Calu3 (cell line): ENCODE data around the gene SPSB2. TPM values are rescaled to one million over a fixed set of nuclear protein-coding genes. Genes with fewer than 3 reads are reported as not detected.
"Not testable (repeated sequence)": the region's sequence is repeated elsewhere in the genome, so short reads cannot be mapped to it uniquely, and the experiment has no call there.

Source experiments
- BruUV-seq: library from RNA; stranded (reverse); fragments of 400-500 nt; replicated peaks from 2 replicates; lab custom pipeline; 2021; lab: Mats Ljungman, UMichigan
- CTCF ChIA-PET: fragments of 300-600 bp; sonication (Branson Sonifier 250); formaldehyde crosslinking; loops from one replicate; lab custom pipeline; 2022; ENCODE audit warnings: antibody characterized with exemption; lab: Charles Lee
- DNase-seq: peaks from one replicate; pipeline ENCODE4 v3.0.0; 2022
- H3K27ac Mint-ChIP-seq: one replicate; pipeline ENCODE4 v1.8.0; 2022; ENCODE audit warnings: mixed read lengths; ENCODE audit not compliant: unreplicated experiment
- H3K27me3 Mint-ChIP-seq: one replicate; pipeline ENCODE4 v1.8.0; 2022; ENCODE audit warnings: mixed read lengths; ENCODE audit not compliant: unreplicated experiment
- H3K36me3 Mint-ChIP-seq: one replicate; pipeline ENCODE4 v1.8.0; 2022; ENCODE audit warnings: mild to moderate bottlenecking, moderate library complexity, mixed read lengths; ENCODE audit not compliant: insufficient read depth, unreplicated experiment
- H3K4me1 Mint-ChIP-seq: one replicate; pipeline ENCODE4 v1.8.0; 2022; ENCODE audit warnings: mild to moderate bottlenecking, low read depth, mixed read lengths; ENCODE audit not compliant: unreplicated experiment
- H3K4me3 Mint-ChIP-seq: one replicate; pipeline ENCODE4 v1.8.0; 2022; ENCODE audit warnings: mild to moderate bottlenecking, low read depth, moderate library complexity, mixed read lengths; ENCODE audit not compliant: unreplicated experiment
- H3K9me3 Mint-ChIP-seq: one replicate; pipeline ENCODE4 v1.8.0; 2022; ENCODE audit warnings: low read depth, mixed read lengths; ENCODE audit not compliant: unreplicated experiment
- CTCF ChIP-seq: fragments of 200-600 bp; IDR thresholded peaks from one replicate; pipeline ENCODE4 v1.8.0; 2022; ENCODE audit warnings: antibody characterized with exemption; ENCODE audit not compliant: unreplicated experiment
- intact Hi-C: fragments of 100-400 bp; cut with micrococcal nuclease; formaldehyde crosslinking; loops from one replicate; pipeline ENCODE4 v1.10.0; 2022; ENCODE audit not compliant: unreplicated experiment
- total RNA-seq: library from RNA; stranded (reverse); gene quantifications from 2 replicates; pipeline ENCODE4 v1.2.3, GENCODE V29; 2022

Gene SPSB2
- total RNA-seq, 1 experiment from 2014 or later, result 18.0 TPM

- no peaks in the 10 kb centered on the region for H3K9me3 Mint-ChIP-seq
- intact Hi-C loops, result no loop called here
- peaks cover 9% of the 10 kb centered on the region for H3K4me1 Mint-ChIP-seq
- no peaks in the 10 kb centered on the region for H3K27me3 Mint-ChIP-seq
- peaks cover 17% of the 10 kb centered on the region for H3K36me3 Mint-ChIP-seq
- no peak overlapping the region for H3K27ac Mint-ChIP-seq
- no TSS peak for BruUV-seq
- no peak for DNase-seq
- no peak overlapping the region for H3K4me3 Mint-ChIP-seq
- CTCF ChIA-PET, result no interaction called here
- TF ChIP-seq CTCF, result no peak
These were observed 21.2 kb upstream of the SPSB2 start for GRCh38 chr12:6894321-6894720.

GRCh38 chr12:6892683-6893082 lies 19.6 kb upstream of the SPSB2 start:
- H3K36me3 Mint-ChIP-seq, result peaks cover 17% of the 10 kb centered on the region
- intact Hi-C loops, H3K4me1 Mint-ChIP-seq, H3K27me3 Mint-ChIP-seq, H3K27ac Mint-ChIP-seq, DNase-seq, H3K9me3 Mint-ChIP-seq, BruUV-seq, H3K4me3 Mint-ChIP-seq, CTCF ChIA-PET: not testable (repeated sequence)

- CTCF ChIA-PET, result interaction anchor here (0.6 to 1.6 kb wide), 9 partner anchors 9 to 139 kb away, joined by 3 to 31 read pairs (median 4); partner anchors contain the start of genes C12orf57, LRRC23, MLF2 and RNU7-1
- TF ChIP-seq CTCF, result no peak
- DNase-seq, result no peak
- H3K27me3 Mint-ChIP-seq, result no peaks in the 10 kb centered on the region
- intact Hi-C loops, result loop anchor here (1.0 kb wide), 2 partner anchors 19 to 39 kb away; partner anchors contain the start of gene USP5
- H3K4me1 Mint-ChIP-seq, result peaks cover 9% of the 10 kb centered on the region
- H3K9me3 Mint-ChIP-seq, result no peaks in the 10 kb centered on the region
- BruUV-seq, result no TSS peak
- H3K36me3 Mint-ChIP-seq, result peaks cover 17% of the 10 kb centered on the region
- H3K4me3 Mint-ChIP-seq, result peak overlapping the region; percentile 70
- peak overlapping the region; percentile 81 for H3K27ac Mint-ChIP-seq
These were observed 18.5 kb upstream of the SPSB2 start for GRCh38 chr12:6891646-6892001.

GRCh38 chr12:6890789-6891645 lies 17.9 kb upstream of the SPSB2 start:
- peaks cover 17% of the 10 kb centered on the region for H3K36me3 Mint-ChIP-seq
- no peaks in the 10 kb centered on the region for H3K9me3 Mint-ChIP-seq
- peak; percentile 77 for TF ChIP-seq CTCF
- CTCF ChIA-PET, result interaction anchor here (0.5 to 1.6 kb wide), 10 partner anchors 9 to 138 kb away, joined by 3 to 31 read pairs (median 4); partner anchors contain the start of genes C12orf57, LRRC23, MLF2 and RNU7-1
- BruUV-seq, result no TSS peak
- peak; percentile 99 for DNase-seq
- H3K27me3 Mint-ChIP-seq, result no peaks in the 10 kb centered on the region
- peak overlapping the region; percentile 81 for H3K27ac Mint-ChIP-seq
- peaks cover 15% of the 10 kb centered on the region for H3K4me1 Mint-ChIP-seq
- intact Hi-C loops, result loop anchor here (1.0 kb wide), 2 partner anchors 19 to 39 kb away; partner anchors contain the start of gene USP5
- H3K4me3 Mint-ChIP-seq, result peak overlapping the region; percentile 70

GRCh38 chr12:6889775-6890573 lies 16.9 kb upstream of the SPSB2 start:
- H3K36me3 Mint-ChIP-seq, result peaks cover 17% of the 10 kb centered on the region
- peak overlapping the region; percentile 81 for H3K27ac Mint-ChIP-seq
- BruUV-seq, H3K9me3 Mint-ChIP-seq, CTCF ChIA-PET, intact Hi-C loops, DNase-seq, H3K27me3 Mint-ChIP-seq: not testable (repeated sequence)
- peak overlapping the region; percentile 70 for H3K4me3 Mint-ChIP-seq
- peaks cover 25% of the 10 kb centered on the region for H3K4me1 Mint-ChIP-seq

- H3K4me3 Mint-ChIP-seq, H3K27ac Mint-ChIP-seq, CTCF ChIA-PET, intact Hi-C loops, H3K27me3 Mint-ChIP-seq, BruUV-seq, DNase-seq, H3K9me3 Mint-ChIP-seq: not testable (repeated sequence)
- Mint-ChIP-seq H3K36me3 (peaks cover 17% of the 10 kb centered on the region), H3K4me1 (peaks cover 32% of the 10 kb centered on the region)
These were observed 15.7 kb upstream of the SPSB2 start for GRCh38 chr12:6888794-6889193.
